Gastrocnemius medialis (tissue), 4 donors: ENCODE results near the gene SCTR.

Experiments
- CTCF ChIP-seq, 5 experiments: fragments of 450-650 bp in 3 of 5; fragments of 200-600 bp in 2 of 5; sonication (generic) in 2 of 5; IDR thresholded peaks in 4 of 5; conservative IDR thresholded peaks in 1 of 5; 1 replicate in 4 of 5; 2 replicates in 1 of 5; pipeline ENCODE4 v1.5.1; 2016 to 2019; ENCODE audit warnings: antibody characterized with exemption in 5 of 5, mild to moderate bottlenecking in 3 of 5, moderate library complexity in 3 of 5
- POLR2A ChIP-seq, 2 donors: fragments of 450-650 bp; IDR thresholded peaks; one replicate each; pipeline ENCODE4 v1.6.1; 2017; ENCODE audit warnings: antibody characterized with exemption in 2 of 2, mild to moderate bottlenecking in 2 of 2, moderate library complexity in 2 of 2

- TF ChIP-seq CTCF (IDR thresholded peaks at IDR 0.05 in 4 of 5, conservative IDR thresholded peaks at IDR 0.05 in 1 of 5): no peak
- no peak for TF ChIP-seq POLR2A (IDR thresholded peaks at IDR 0.05)
Observed at GRCh38 chr2:119469131-119469530, 55.2 kb downstream of the SCTR start.
